Superior temporal gyrus (tissue), 1 donor: ENCODE results near the gene EMC8.
"Not testable (repeated sequence)": the region's sequence is repeated elsewhere in the genome, so short reads cannot be mapped to it uniquely, and the experiment has no call there.

Experiments
- DNase-seq: peaks from one replicate; pipeline ENCODE4 v3.0.0-alpha.2; 2016; ENCODE audit errors: extremely low spot score

EMC8 gene

DNA sequence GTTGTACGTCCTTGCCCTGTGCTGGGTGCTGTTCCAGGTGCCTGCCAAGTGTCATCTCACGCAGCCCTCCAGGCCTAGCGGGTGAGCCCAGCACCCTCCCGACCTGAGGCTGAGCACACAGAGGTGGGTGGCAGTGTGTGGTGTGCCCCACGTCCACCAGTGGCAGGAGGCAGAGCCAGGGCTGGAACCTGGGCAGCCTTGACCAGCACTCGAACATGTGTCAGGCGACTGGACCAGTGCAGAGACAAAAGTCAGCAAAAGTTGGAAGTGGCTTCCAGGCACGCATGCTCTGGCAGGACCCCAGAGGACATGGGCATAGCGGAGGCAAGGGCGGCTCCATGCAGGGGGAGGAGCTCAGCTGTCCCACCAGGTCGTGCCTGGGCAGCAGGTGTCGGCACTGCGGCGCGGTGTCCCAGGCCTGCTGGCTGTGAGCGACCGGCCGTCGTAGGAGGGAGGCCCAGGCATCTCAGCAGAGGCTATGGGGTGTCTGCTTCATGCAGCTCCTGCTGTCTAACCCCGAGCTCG lies 35.9 kb upstream of the EMC8 start:
- DNase-seq: no peak

GRCh38 chr16:85834741-85835140 lies 35.4 kb upstream of the EMC8 start:
- DNase-seq: no peak

DNA sequence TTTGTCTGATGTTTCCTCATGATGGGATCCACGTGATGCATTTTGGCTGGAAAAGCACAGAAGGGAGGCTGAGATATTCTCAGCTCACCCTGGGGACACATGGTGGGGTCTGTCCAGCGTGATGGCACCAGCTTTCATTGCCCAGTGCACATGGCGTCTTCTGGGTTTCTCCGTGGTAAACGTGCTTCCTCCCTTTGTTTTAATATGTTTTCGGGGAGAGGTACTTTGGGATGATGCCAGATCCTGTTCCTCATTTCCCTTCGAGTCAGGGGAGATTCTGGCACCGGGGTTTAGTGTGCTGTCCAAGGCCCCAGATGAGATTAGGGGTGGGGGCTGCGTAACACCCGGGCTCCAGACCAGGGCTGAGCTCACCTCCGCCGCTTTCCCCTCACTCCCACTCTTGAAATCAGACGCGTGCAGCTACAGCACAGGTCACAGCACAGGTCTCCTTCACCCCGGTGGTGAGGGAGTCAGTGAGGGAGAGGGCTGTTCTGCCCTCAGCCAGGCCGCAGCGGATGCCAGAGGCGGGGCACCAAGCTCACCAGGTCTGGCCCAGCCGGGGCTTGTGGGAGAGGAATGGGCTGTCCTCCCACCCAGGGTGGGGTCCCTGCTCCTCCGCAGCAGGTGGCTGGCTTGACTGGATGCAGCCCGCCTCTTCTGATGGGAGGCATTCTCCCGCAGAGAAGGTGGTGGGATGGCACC lies 34.0 kb upstream of the EMC8 start:
- no peak for DNase-seq

GRCh38 chr16:85832570-85833218 lies 33.4 kb upstream of the EMC8 start:
- no peak for DNase-seq

GRCh38 chr16:85830821-85831220 lies 31.5 kb upstream of the EMC8 start:
- DNase-seq: no peak

- no peak for DNase-seq
These were observed 30.6 kb upstream of the EMC8 start for GRCh38 chr16:85829751-85830445.

- no peak for DNase-seq
These were observed 29.9 kb upstream of the EMC8 start for GRCh38 chr16:85829171-85829719.

- DNase-seq: no peak
These were observed 28.8 kb upstream of the EMC8 start for GRCh38 chr16:85828166-85828565.

DNA sequence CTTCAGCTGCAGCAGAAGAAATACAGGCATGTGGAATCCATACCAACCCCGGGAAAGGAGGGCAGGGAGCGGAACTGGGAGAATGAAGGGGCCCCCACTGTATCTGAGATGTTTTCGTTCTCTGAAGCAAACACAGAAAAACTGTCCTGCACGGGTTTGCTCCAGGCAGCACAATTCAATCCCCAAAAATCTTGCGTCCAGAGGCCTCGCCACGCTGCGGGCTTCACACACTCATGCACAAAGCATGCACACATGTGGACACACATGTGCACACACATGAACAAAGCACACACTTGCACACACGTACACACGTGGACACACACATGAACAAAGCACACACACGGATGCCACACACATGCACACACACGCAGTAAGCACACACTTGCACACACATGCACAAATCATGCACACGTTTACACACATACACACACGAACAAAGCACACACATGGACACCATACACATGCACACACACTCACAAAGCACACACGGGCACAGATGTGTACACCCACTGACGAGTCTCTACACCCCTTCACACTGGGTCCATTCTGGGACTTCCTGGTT lies 27.4 kb upstream of the EMC8 start:
- no peak for DNase-seq

DNA sequence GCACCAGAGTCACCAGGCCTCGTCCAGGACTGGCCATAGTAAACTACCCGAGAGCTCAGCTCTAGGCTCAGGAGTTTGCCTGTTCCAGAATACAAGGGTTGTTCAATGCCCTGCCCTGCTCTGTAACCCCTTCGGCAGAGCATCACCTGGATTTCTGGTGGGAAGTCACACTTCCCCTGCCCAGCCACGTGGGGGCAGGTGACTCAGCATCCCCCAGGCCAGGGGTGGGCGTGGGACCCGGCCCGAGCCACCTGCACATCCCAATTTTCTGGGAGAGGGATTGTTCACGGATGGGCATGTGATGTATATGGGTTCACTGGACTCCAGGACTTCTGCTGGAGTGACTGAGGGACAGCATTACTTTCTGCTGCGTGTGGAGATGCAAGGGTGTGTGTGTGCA lies 26.0 kb upstream of the EMC8 start:
- DNase-seq: no peak

GRCh38 chr16:85824161-85825135 lies 25.1 kb upstream of the EMC8 start:
- no peak for DNase-seq

- no peak for DNase-seq
These were observed 24.1 kb upstream of the EMC8 start for GRCh38 chr16:85823328-85823920.

GRCh38 chr16:85822145-85822544 lies 22.8 kb upstream of the EMC8 start:
- no peak for DNase-seq

GRCh38 chr16:85821390-85822135 lies 22.2 kb upstream of the EMC8 start:
- peak; percentile 79 for DNase-seq

DNA sequence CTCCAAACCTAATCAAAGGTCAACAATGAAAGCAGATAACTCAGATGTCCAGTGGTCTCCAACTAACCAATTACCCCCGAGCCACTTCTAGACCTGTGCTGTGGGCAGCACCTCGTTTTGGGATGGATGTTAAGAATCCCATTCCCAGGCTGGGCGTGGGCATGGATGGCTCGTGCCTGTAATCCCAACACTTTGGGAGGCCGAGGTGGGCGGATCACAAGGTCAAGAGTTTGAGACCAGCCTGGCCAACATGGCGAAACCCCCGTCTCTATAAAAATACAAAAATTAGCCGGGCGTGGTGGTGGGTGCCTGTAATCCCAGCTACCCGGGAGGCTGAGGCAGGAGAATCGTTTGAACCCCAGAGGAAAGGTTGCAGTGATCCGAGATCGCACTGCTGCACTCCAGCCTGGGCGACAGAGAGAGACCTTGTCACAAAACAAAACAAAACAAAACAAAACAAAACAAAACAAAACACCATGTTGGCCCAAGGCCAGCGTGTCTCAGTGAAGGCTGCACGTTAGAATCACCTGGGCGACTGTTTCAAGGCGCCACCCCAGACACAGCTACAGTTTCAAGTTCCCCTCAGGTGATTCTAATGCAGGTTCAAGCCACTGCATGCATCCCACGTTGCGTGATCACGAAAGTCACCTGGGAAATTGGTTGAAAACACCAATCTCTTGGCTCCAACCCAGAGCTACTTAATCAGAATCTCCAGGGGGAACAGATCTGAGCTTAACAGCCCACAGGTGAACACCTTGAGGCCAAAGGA lies 21.4 kb upstream of the EMC8 start:
- DNase-seq: no peak

DNA sequence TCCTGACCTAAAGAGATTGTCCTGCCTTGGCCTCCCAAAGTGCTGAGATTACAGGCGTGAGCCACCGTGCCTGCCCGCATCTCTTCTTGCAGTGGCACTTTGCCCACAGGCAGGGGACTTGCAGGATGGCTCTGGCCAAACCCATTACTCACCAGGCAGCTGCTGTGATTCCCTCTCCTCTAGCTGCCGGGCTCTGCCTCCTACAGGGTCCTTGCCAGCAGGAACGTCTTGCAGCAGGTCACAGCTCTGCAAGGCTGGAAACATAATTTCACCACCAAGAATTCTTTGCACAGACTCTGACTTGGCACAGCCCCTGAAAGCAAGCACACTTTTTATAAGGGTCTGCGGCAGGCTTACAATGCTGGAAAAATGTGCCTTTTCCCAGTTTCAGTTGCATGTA lies 20.4 kb upstream of the EMC8 start:
- no peak for DNase-seq

GRCh38 chr16:85819245-85819644 lies 19.9 kb upstream of the EMC8 start:
- peak; percentile 78 for DNase-seq

GRCh38 chr16:85817195-85817594 lies 17.9 kb upstream of the EMC8 start:
- DNase-seq: not testable (repeated sequence)

DNA sequence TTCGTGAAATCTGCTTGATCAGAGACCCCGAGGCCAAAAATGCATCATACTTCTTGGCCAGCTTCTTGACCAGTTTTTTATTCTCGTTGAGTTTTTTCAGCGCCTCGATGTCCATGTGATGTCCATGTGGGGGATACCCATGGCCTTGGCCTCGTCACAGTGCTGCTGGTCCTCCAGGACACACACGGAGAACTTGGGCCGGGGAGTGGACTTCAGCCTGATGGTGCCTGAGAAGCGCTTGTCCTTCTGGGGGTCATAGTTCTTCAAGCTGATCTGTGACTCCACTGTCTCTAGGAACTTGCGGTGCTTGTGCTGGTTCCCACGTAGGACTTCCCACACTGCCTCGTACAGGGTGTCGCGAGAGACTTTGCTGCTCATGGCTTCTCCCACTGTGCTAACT lies 16.8 kb upstream of the EMC8 start:
- DNase-seq: no peak
